HL-60/S4 treated with phorbol 12-myristate 13-acetate at 8.2 ng/mL for 4 days and 3 days (cell line): Measurements from ENCODE around the gene ARHGAP31.
"Not testable (repeated sequence)": the region's sequence is repeated elsewhere in the genome, so short reads cannot be mapped to it uniquely, and the experiment has no call there.

Source experiments
- in situ Hi-C: fragments of 300-500 bp; cut with MboI; formaldehyde crosslinking; loops from 2 replicates; pipeline ENCODE4 v1.15.0; 2022; ENCODE audit warnings: low sequenced_read_pairs

Gene ARHGAP31

GRCh38 chr3:119293871-119294695 is at the start of gene ARHGAP31:
TSS of gene ARHGAP31 (plus strand) at chr3:119294383. CDS start at chr3:119294905, 522 bp downstream.
- in situ Hi-C loops: no loop called here

- in situ Hi-C loops: no loop called here
Observed at GRCh38 chr3:119245778-119246177, 48.4 kb upstream of the ARHGAP31 start.

GRCh38 chr3:119255214-119255613 is 39.0 kb upstream of the ARHGAP31 start:
- in situ Hi-C loops: no loop called here

- in situ Hi-C loops: no loop called here
Observed at GRCh38 chr3:119257111-119257510, 37.1 kb upstream of the ARHGAP31 start.

- in situ Hi-C loops: no loop called here
Observed at GRCh38 chr3:119257654-119258410, 36.4 kb upstream of the ARHGAP31 start.

GRCh38 chr3:119258915-119259314 is 35.3 kb upstream of the ARHGAP31 start:
- in situ Hi-C loops: no loop called here

- in situ Hi-C loops: no loop called here
Observed at GRCh38 chr3:119259821-119260220, 34.4 kb upstream of the ARHGAP31 start.

- in situ Hi-C loops: no loop called here
Observed at GRCh38 chr3:119261055-119261454, 33.1 kb upstream of the ARHGAP31 start.

- in situ Hi-C loops: not testable (repeated sequence)
Observed at GRCh38 chr3:119270212-119270611, 24.0 kb upstream of the ARHGAP31 start.

GRCh38 chr3:119276680-119277079 is 17.5 kb upstream of the ARHGAP31 start:
- in situ Hi-C loops: no loop called here

- in situ Hi-C loops: no loop called here
Observed at GRCh38 chr3:119279101-119279554, 15.1 kb upstream of the ARHGAP31 start.

- in situ Hi-C loops: no loop called here
Observed at GRCh38 chr3:119279584-119280243, 14.5 kb upstream of the ARHGAP31 start.

GRCh38 chr3:119288669-119289403 is 5.3 kb upstream of the ARHGAP31 start:
- in situ Hi-C loops: no loop called here

GRCh38 chr3:119289404-119289770 is 4.8 kb upstream of the ARHGAP31 start:
- in situ Hi-C loops: no loop called here

- in situ Hi-C loops: no loop called here
Observed at GRCh38 chr3:119290613-119291012, 3.6 kb upstream of the ARHGAP31 start.

GRCh38 chr3:119291062-119291700 is 3.0 kb upstream of the ARHGAP31 start:
- in situ Hi-C loops: no loop called here

GRCh38 chr3:119292666-119293065 is 1.5 kb upstream of the ARHGAP31 start:
- in situ Hi-C loops: no loop called here

GRCh38 chr3:119293105-119293870 is 895 bp upstream of the ARHGAP31 start:
- in situ Hi-C loops: no loop called here
